ENCODE measurements around the gene WWTR1. TPM values are rescaled to one million over a fixed set of nuclear protein-coding genes. Genes with fewer than 3 reads are reported as not detected.

Gene WWTR1
- total and polyA plus RNA-seq, 2 of the 4 experiments (the other 2 are of a cell fraction) = 38.9 to 65.3 TPM

DNA sequence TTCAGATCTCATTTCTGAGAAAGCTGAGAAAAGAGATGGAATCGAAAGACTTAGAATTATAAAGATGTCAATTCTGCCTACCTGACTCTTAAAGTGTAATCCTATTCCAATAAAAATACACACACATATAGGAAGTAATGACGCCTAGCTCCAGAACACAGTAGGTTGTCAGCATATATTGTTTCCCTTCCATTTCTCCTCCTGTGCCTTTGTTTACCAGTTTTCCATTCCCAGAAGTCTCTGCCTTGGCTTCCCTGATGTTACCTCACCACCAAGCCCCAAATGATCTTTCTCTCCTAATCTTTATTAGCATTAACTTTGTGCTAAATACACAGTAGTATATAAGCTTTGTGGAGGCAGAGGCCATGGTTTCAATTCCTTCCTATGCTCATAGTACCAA, 143.4 kb downstream of the WWTR1 start:
- Histone ChIP-seq H3K4me1 (ENCODE audit: control insufficient read depth, insufficient read depth, low read length) (no peaks in the 10 kb centered on the region), H3K18ac (ENCODE audit: low read depth, low read length) (no peak overlapping the region), H3K79me1 (ENCODE audit: low read depth in 1 of 2, low read length in 2 of 2) (peaks cover 3 to 4% of the 10 kb centered on the region in 2 experiments; a peak in 1 of 4 replicates), H3K4me3 (ENCODE audit: insufficient read depth, low read depth, low read length) (no peak overlapping the region), H3K27ac (ENCODE audit: insufficient read depth, low read length) (no peak overlapping the region), H2BK120ac (ENCODE audit: low read depth, low read length) (no peak overlapping the region), H2AK9ac (replicated peaks; ENCODE audit: low read depth, low read length, poor library complexity) (no peak overlapping the region), H3K36me3 (ENCODE audit: control insufficient read depth, insufficient read depth, low read length) (peaks cover 9% of the 10 kb centered on the region), H3K14ac (replicated peaks; ENCODE audit: low read depth, low read length) (no peak overlapping the region), H2BK20ac (ENCODE audit: low read depth, low read length) (no peak overlapping the region), H4K20me1 (ENCODE audit: insufficient read depth, low read length) (no peaks in the 10 kb centered on the region), H3K56ac (ENCODE audit: extremely low read depth, insufficient read depth, low read length) (no peak overlapping the region), H4K8ac (ENCODE audit: low read depth in 2 of 2, low read length in 2 of 2) (no peak overlapping the region), H3K27me3 (ENCODE audit: control insufficient read depth, insufficient read depth, low read length) (no peaks in the 10 kb centered on the region), H2AK5ac (ENCODE audit: low read depth, low read length) (no peak overlapping the region), H2BK5ac (ENCODE audit: low read depth, low read length, poor library complexity, severe bottlenecking) (no peak overlapping the region), H3K23ac (ENCODE audit: low read depth, low read length) (no peak overlapping the region), H3K9ac (ENCODE audit: low read depth, low read length) (no peak overlapping the region), H4K91ac (ENCODE audit: insufficient read depth, low read depth, low read length) (no peak overlapping the region), H3K9me1 (ENCODE audit: insufficient read depth, low read length) (0 out of 2 replicates have a peak, but pooled peaks cover 3% of the 10 kb centered on the region), H2AFZ (replicated peaks; ENCODE audit: low read length, poor library complexity) (no peak overlapping the region), H3K4ac (ENCODE audit: low read depth, low read length) (no peak overlapping the region), H3K4me2 (ENCODE audit: low read depth, low read length) (no peak overlapping the region), H4K5ac (ENCODE audit: low read depth, low read length) (no peak overlapping the region), H2BK15ac (ENCODE audit: low read depth, low read length) (no peak overlapping the region), H3K9me3 (ENCODE audit: control insufficient read depth, insufficient read depth, low read length) (no peaks in the 10 kb centered on the region)
- ATAC-seq (ENCODE audit: low read depth) = no peak
- in situ Hi-C loops (cut with MboI; ENCODE audit: low sequenced_read_pairs) = loop anchor here (5.0 kb wide), 1 partner anchor 203 kb away; no protein-coding TSS in a partner anchor
- no peak for TF ChIP-seq NFE2L2 (IDR thresholded peaks at IDR 0.05; ENCODE audit: low read depth, low read length)
- no peak for TF ChIP-seq CHD1 (IDR thresholded peaks at IDR 0.05; ENCODE audit: low read depth, low read length)
- TF ChIP-seq, protein P1, sequence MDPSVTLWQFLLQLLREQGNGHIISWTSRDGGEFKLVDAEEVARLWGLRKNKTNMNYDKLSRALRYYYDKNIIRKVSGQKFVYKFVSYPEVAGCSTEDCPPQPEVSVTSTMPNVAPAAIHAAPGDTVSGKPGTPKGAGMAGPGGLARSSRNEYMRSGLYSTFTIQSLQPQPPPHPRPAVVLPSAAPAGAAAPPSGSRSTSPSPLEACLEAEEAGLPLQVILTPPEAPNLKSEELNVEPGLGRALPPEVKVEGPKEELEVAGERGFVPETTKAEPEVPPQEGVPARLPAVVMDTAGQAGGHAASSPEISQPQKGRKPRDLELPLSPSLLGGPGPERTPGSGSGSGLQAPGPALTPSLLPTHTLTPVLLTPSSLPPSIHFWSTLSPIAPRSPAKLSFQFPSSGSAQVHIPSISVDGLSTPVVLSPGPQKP (IDR thresholded peaks at IDR 0.05; ENCODE audit: borderline replicate concordance, low read depth, low read length) = no peak
- intact Hi-C loops (cut with micrococcal nuclease) = no loop called here
- no peak for DNase-seq
- POLR2A ChIA-PET (ENCODE audit: unreplicated experiment) = no interaction called here
- dilution Hi-C loops (cut with HindIII; ENCODE audit: low sequenced_read_pairs, unreplicated experiment) = loop anchor here (25.0 kb wide), 1 partner anchor 223 kb away; no protein-coding TSS in a partner anchor
- BruUV-seq (replicated peaks) = no TSS peak
- CTCF ChIA-PET = no interaction called here
- WGBS, 2 experiments (ENCODE audit: extremely low coverage in 2 of 2, insufficient read length in 1 of 2) = no CpG with 5 or more reads among the region's 2 CpGs

All from IMR-90 (cell line).